Measurements from ENCODE around the gene LRRC18.

DNA sequence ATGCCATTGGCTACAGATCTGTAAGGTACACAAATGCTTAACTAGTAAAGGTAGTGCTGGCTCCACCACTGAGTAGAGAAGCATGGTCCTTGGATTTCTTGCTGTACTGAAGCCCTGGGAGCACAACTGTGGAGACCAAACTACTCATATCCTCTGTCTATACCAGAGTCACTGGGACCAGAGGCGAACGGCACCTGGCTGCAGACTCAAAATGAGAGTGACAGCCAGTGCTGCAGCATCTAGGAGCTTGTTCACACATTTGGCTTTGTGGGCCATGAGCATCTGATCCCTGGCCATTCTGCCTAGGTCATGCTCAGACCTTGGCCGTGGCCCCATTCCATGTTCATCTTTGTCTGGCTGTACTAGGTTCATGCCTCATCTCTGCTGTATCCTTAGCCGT is 31.9 kb downstream of the LRRC18 start:
- TF ChIP-seq POLR2AphosphoS5 (IDR thresholded peaks at IDR 0.05; ENCODE audit: low read depth, low read length) (no peak), TAF1 (IDR thresholded peaks at IDR 0.05; ENCODE audit: low read depth, low read length) (no peak)

Data from GM12891 (cell line).